Activated T-cell treated with anti-CD3 and anti-CD28 coated beads, Interleukin-2, amount 50 U/mL, for 4 hours (primary cell): ENCODE results near the gene AMOTL2. TPM values are rescaled to one million over a fixed set of nuclear protein-coding genes. Genes with fewer than 3 reads are reported as not detected.

Experiments used
- ATAC-seq, 2 donors: fragments of 200-7000 bp; cut with Tn5 transposase; one replicate each; pipeline ENCODE4 v1.10.0; 2021
- DNase-seq: peaks from one replicate; pipeline ENCODE4 v3.0.0-alpha.2; 2020
- H3K27me3 Mint-ChIP-seq: one replicate; pipeline ENCODE4 v1.8.0; 2021; ENCODE audit warnings: low read depth, mixed read lengths
- H3K36me3 Mint-ChIP-seq: one replicate; pipeline ENCODE4 v1.8.0; 2022; ENCODE audit warnings: mixed read lengths; ENCODE audit not compliant: insufficient read depth
- H3K4me1 Mint-ChIP-seq: one replicate; pipeline ENCODE4 v1.8.0; 2021; ENCODE audit warnings: low read depth, mixed read lengths
- H3K4me3 Mint-ChIP-seq: one replicate; pipeline ENCODE4 v1.8.0; 2021; ENCODE audit warnings: mild to moderate bottlenecking, moderate library complexity, mixed read lengths
- H3K9me3 Mint-ChIP-seq: one replicate; pipeline ENCODE4 v1.8.0; 2021; ENCODE audit warnings: mixed read lengths
- total RNA-seq, 3 donors: library from RNA; stranded (reverse); gene quantifications; one replicate each; pipeline ENCODE4 v1.2.1, GENCODE V29; 2021

The AMOTL2 gene
- total RNA-seq, 3 donors from 2014 or later, result 0.16 to 0.87 (median 0.20) TPM

DNA sequence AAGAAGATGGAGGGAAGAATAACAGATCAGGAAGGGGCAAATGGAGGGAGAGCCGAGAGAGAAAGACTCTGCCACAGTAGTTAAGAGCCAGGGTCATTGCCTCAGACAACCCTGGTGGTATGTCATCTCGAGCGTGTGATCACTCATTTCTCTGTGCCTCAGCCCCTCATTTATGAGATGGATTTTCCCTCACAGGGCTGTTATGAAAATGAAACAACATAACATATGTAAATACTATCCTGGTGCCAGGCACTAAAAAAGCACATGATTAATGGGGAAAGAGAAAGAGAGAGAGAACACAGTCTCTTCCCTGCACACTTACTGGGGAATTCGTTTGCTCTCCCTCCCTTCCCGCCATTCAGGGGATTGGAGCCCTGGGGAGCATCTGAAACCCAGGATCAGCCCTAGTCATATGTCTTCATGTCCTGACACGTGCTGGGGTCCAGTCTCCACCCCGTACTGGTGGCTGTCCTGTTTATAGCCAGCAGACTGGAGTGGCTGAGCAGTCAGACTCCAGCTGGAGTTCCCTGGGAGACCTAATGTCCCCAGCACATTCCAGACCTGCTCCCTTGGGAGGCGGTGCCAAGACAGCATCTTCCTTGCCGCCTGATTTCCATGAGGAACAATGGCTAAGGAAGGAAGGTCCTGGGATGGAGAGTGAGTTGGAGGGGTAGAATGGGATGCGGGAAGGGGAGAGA is 14.7 kb upstream of the AMOTL2 start:
- peaks cover 15% of the 10 kb centered on the region for H3K27me3 Mint-ChIP-seq
- H3K9me3 Mint-ChIP-seq, result no peaks in the 10 kb centered on the region
- ATAC-seq (no peak), DNase-seq (no peak)
- H3K4me1 Mint-ChIP-seq, result no peaks in the 10 kb centered on the region
- H3K4me3 Mint-ChIP-seq, result no peak overlapping the region
- H3K36me3 Mint-ChIP-seq, result no peaks in the 10 kb centered on the region

DNA sequence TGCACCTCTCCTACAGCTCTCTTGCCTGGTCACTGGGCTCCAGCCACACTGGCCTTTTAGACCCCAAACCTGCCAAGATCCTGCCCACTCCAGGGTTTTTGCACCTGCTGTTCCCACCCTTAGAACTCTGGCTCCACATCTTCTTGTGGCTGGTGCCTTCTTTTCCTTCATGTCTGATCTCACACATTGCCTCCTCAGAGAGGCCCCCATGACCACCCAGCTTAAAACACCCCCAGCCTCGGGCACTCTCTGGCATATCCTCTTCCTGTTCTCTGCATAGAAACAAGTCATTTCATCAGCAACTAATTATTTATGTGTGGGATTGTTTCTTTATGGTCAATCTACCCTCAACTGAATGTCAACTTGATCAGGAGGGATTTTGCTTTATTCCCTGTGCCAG is 14.0 kb upstream of the AMOTL2 start:
- H3K36me3 Mint-ChIP-seq, result no peaks in the 10 kb centered on the region
- no peak for DNase-seq

DNA sequence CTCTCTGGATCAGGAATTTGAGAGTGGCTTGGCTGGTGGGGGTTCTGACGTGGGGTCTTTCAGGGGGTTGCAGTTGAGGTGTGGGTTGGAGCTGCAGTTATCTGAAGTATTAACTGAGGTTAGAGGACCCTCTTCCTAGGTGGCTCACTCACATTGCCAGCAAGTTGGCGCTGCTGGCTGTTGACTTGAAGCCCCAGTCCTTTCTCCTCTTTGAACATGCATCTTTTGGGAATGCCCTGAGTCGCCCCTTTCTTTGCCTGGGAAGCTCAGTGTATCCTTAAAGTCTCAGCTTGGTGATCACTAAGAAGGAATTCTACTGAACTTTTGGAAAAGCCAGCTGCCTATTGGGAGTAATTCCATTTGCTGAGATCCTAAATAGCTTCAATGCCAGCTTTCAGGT is 13.0 kb upstream of the AMOTL2 start:
- H3K36me3 Mint-ChIP-seq, result no peaks in the 10 kb centered on the region
- peaks cover 17% of the 10 kb centered on the region for H3K27me3 Mint-ChIP-seq
- no peak for DNase-seq

More for the DNA sequence above, 14.0 kb upstream of the AMOTL2 start:
- Mint-ChIP-seq H3K4me3 (no peak overlapping the region), H3K9me3 (no peaks in the 10 kb centered on the region), H3K27me3 (peaks cover 13% of the 10 kb centered on the region), H3K4me1 (no peaks in the 10 kb centered on the region)
- no peak for ATAC-seq

DNA sequence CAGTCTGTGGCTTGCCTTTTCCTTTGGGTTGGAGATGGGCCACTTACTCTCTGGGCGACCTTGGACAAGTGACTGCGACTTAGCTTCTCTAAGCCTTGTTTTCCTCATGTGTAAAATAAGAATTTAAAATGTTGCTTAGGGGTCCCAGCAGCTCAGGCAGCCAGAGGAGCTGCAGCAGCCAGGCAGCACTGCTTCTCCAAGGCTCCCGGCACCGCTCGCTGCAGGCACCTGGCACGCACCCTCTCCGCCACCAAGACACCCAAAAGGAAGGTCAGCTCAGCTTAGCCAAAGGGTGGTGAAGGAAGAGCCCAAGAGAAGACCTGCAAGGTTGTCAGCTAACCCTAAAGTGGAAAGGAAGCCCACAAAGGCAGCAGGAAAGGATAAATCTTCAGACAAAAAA is 10.7 kb upstream of the AMOTL2 start:
- no peak for DNase-seq
- H3K36me3 Mint-ChIP-seq, result no peaks in the 10 kb centered on the region
- peaks cover 11% of the 10 kb centered on the region for H3K27me3 Mint-ChIP-seq
- ATAC-seq, result no peak
- no peak overlapping the region for H3K4me3 Mint-ChIP-seq
- no peaks in the 10 kb centered on the region for H3K9me3 Mint-ChIP-seq
- no peaks in the 10 kb centered on the region for H3K4me1 Mint-ChIP-seq

More for the DNA sequence above, 13.0 kb upstream of the AMOTL2 start:
- no peak overlapping the region for H3K4me3 Mint-ChIP-seq
- no peaks in the 10 kb centered on the region for H3K4me1 Mint-ChIP-seq
- no peaks in the 10 kb centered on the region for H3K9me3 Mint-ChIP-seq
- ATAC-seq, result no peak

DNA sequence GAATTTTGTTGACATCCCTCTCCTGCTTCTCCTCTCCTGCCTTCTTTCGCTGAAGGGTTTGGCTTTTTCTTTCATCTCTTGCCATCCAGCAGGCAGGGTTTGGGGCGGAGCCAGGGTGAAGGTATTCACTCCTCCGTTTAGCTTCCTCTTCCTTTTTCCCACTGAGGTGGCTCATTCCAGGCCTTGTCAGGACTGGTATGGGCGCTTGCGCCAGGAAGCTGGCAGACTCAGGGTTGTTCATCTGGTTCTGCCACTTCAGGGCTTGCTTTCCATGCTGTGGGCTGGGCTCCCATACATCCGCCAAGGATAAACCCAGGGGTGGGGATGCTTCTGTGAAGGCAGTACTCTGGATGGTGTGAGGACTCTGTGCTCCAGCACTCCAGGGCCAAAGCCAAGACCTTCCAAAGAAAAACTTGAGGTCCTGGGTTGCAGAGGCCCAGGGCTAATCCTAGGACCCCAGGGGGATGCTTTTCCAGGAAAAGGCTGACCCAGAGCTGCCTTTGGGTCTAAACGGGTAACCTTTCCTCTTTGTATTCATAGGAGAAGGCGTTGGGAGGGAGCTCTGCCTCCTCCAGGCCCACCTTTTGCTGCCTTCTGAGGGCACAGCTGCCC is 7.7 kb upstream of the AMOTL2 start:
- H3K36me3 Mint-ChIP-seq, result no peaks in the 10 kb centered on the region
- H3K4me1 Mint-ChIP-seq, result no peaks in the 10 kb centered on the region
- H3K4me3 Mint-ChIP-seq, result no peak overlapping the region
- ATAC-seq (no peak), DNase-seq (no peak)
- no peaks in the 10 kb centered on the region for H3K9me3 Mint-ChIP-seq
- peaks cover 9% of the 10 kb centered on the region for H3K27me3 Mint-ChIP-seq

DNA sequence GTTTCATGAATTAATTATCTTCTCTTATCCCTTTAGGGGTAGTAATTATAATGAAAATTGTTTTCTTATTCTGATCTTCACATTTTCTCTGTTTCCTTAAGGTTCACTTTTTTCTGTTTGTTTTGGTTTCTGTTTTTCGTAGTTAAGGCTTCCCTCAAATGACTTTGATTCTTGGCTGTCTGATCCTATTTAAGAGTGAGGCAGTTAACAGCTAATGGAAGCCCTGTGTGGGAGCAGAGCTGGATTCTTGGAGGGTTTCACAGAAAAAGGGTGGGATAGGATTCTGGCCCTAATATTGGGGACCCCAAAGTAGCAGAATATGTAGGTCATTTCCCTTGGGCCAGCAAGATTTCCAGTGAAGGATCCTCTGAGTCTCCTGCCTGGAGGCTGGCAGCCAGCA is 6.8 kb upstream of the AMOTL2 start:
- Mint-ChIP-seq H3K27me3 (peaks cover 15% of the 10 kb centered on the region), H3K36me3 (no peaks in the 10 kb centered on the region), H3K4me3 (no peak overlapping the region), H3K9me3 (no peaks in the 10 kb centered on the region), H3K4me1 (no peaks in the 10 kb centered on the region)
- ATAC-seq (no peak), DNase-seq (no peak)

DNA sequence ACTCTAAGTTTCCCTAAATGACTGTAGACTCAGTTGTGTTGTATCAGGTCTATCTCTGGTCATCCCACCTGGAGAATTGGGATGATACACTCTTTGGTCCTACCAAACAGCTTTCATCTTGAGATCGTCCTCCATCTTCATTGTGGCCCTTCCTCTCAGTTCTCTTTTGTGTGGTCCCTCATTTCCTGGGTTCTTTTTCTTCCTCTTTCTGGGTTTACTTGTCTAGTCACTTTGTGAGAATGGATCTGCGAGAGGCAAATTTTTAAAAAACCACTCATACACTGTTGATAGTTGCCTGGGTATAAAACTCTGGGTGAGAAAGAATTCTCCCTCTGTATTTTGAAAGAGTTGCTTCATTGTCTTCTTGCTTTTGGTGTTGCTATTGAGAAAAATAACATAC is 6.0 kb upstream of the AMOTL2 start:
- H3K9me3 Mint-ChIP-seq, result no peaks in the 10 kb centered on the region
- ATAC-seq (no peak), DNase-seq (no peak)
- no peak overlapping the region for H3K4me3 Mint-ChIP-seq
- no peaks in the 10 kb centered on the region for H3K36me3 Mint-ChIP-seq
- peaks cover 23% of the 10 kb centered on the region for H3K27me3 Mint-ChIP-seq
- H3K4me1 Mint-ChIP-seq, result no peaks in the 10 kb centered on the region

DNA sequence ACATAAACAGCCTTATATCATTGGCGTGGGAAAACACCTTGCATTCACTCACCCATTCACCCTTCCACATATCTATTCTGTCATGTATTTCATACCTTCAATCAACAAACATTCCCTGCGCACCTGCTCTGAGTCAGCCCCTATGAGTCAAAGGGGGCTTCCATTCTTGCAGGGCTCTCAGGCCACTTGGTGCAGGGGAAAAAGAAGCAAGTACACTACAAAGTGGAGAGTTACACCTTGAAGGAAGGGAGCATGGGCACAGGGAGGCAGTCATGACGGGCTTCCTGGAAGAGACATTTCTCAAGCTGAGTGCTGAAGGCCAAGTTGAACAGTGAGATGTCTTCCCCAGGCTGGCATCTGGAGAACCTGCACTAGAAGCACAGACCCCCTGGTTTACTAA is 4.6 kb upstream of the AMOTL2 start:
- H3K9me3 Mint-ChIP-seq, result no peaks in the 10 kb centered on the region
- no peaks in the 10 kb centered on the region for H3K36me3 Mint-ChIP-seq
- peaks cover 34% of the 10 kb centered on the region for H3K27me3 Mint-ChIP-seq
- ATAC-seq, result peak; percentile 39
- H3K4me1 Mint-ChIP-seq, result peaks cover 6% of the 10 kb centered on the region
- no peak for DNase-seq
- no peak overlapping the region for H3K4me3 Mint-ChIP-seq

DNA sequence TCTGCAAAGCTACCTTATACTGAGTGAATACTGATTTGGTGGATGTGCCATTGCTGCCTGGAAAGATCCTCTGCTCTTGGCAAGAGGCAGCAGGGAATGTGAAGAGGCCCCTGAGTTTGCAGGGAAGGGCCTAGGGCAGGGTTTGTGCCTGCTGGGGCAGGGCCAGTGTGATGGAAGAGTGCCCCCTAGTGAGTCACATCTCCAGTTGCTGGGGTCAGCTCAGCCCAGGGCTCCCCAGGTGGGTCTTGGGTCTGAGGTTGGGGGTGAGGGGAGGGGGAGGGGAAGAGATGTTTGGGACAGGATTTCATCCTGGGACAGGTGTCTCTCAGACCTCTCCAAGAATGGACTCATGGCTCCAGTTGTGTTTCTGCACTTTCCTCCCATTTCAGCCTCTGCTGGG is 4.1 kb upstream of the AMOTL2 start:
- Mint-ChIP-seq H3K4me1 (peaks cover 6% of the 10 kb centered on the region), H3K4me3 (no peak overlapping the region), H3K36me3 (no peaks in the 10 kb centered on the region), H3K27me3 (peaks cover 35% of the 10 kb centered on the region), H3K9me3 (no peaks in the 10 kb centered on the region)
- peak in 1 of 2 donors; percentile 7 for ATAC-seq
- DNase-seq, result no peak

DNA sequence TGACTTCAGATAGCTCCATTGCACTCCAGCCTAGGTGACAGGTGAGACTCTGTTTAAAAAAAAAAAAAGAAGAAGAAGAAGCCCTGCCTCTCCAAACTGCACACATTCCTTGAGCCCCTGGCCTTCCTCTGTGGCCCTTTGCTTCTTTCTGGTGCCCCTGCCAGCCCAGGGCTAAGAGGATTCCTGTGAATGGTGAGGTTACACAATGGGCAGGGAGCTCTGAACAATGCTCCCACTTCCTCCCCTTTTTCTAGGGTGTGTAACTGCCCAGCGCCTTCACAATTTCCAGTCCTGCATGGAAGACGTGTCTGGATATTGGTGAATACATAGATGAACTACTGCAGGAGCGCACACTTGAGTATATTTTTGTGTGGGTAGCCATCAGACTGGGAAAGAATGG is 3.6 kb upstream of the AMOTL2 start:
- Mint-ChIP-seq H3K9me3 (no peaks in the 10 kb centered on the region), H3K27me3 (peaks cover 39% of the 10 kb centered on the region), H3K4me3 (no peak overlapping the region), H3K36me3 (no peaks in the 10 kb centered on the region), H3K4me1 (peaks cover 6% of the 10 kb centered on the region)
- DNase-seq (no peak), ATAC-seq (no peak)

DNA sequence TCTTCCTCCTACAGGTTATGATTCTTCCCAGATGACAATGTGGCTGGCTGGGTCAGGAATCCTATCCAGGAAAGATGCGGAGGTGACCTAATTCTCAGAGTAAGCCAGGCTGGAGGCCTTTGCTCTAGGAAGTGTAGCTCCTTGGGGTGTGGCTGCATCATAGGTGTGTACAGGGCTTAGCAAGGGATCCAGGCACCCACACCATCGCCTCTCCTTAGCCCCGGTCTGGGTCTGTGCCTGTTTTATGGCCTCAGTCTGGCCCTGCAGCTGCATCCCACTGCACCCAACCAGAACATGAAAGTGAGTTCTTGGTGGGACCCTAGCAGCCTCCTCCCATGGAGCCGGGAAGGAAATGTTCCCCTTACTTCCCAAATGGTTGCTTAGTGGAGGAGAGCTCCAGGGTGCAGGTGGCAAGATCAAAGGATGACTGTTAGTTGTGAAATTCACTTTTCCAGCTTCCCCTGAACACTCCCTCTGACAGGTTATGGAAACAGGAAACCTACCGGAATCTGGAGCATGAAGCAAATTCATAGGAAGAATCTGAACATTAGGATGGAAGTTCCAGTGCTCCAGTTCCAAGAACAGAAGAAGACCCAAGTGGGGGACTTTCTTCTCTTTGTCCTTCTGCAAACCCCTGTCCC is 2.7 kb upstream of the AMOTL2 start:
- no peak for ATAC-seq
- peaks cover 43% of the 10 kb centered on the region for H3K27me3 Mint-ChIP-seq
- H3K4me3 Mint-ChIP-seq, result no peak overlapping the region
- H3K36me3 Mint-ChIP-seq, result no peaks in the 10 kb centered on the region
- no peak for DNase-seq
- no peaks in the 10 kb centered on the region for H3K9me3 Mint-ChIP-seq
- peaks cover 6% of the 10 kb centered on the region for H3K4me1 Mint-ChIP-seq

DNA sequence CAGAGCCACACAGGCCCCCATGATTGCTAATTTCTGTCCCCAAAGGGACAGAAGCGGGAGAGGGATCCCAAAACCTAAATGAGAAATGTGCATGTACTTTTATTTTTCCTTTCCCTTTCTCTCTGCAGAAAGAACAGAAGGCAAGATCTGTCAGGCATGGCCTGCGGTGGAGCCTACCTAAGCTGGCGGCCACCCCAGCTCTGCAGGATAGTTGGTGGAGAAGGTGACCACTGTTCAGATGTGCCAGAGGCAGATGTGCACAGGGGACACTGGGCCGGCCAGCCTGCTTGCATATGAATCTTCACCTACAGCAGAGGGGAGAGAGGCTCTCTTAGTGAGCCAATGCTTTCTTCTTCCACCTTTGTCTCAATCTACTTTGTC is 2.1 kb upstream of the AMOTL2 start:
- H3K36me3 Mint-ChIP-seq, result no peaks in the 10 kb centered on the region
- H3K4me1 Mint-ChIP-seq, result peaks cover 6% of the 10 kb centered on the region
- peaks cover 44% of the 10 kb centered on the region for H3K27me3 Mint-ChIP-seq
- DNase-seq, result no peak
- no peak overlapping the region for H3K4me3 Mint-ChIP-seq
- H3K9me3 Mint-ChIP-seq, result no peaks in the 10 kb centered on the region
- no peak for ATAC-seq

DNA sequence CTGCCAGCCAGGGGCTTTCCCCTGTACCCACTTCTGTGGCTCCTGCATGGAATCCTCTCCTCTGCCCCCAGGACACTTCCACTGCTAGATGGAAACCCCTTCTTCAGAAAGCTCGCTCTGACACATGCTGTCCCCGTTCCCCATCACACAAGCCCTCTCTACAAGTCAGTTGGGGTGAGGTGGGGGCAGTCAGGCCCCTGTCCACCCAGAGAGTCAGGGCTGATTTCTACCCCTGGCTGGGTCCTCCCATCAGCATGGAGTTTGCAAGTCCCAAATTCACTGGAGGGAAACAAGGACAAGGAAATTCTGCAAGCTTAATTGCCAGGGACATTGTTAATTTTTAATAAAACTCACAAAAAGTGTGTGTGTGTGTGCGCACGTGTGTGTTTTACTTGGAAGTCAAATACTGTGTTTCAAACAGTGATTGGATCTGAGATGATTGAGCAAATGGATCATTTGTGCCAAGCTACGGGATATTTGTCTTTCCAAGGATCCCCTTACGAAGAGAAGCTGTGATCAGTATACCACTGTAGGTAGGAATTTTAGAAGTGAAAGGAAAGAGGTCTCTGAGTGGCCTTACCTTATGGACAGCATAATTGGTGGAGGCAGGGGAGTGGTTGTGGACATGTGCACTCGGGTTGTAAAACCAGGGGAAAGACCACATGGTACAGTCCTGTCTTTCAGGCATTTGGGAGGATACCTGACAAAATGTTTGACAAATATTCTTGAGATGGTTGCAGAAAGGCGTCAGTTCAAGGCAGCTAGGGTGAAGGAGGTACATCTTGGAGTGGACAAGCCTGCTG is 1.5 kb upstream of the AMOTL2 start:
- DNase-seq (no peak), ATAC-seq (no peak)
- Mint-ChIP-seq H3K36me3 (no peaks in the 10 kb centered on the region), H3K27me3 (peaks cover 44% of the 10 kb centered on the region), H3K4me1 (peaks cover 6% of the 10 kb centered on the region), H3K9me3 (no peaks in the 10 kb centered on the region), H3K4me3 (peak overlapping the region; percentile 77)

DNA sequence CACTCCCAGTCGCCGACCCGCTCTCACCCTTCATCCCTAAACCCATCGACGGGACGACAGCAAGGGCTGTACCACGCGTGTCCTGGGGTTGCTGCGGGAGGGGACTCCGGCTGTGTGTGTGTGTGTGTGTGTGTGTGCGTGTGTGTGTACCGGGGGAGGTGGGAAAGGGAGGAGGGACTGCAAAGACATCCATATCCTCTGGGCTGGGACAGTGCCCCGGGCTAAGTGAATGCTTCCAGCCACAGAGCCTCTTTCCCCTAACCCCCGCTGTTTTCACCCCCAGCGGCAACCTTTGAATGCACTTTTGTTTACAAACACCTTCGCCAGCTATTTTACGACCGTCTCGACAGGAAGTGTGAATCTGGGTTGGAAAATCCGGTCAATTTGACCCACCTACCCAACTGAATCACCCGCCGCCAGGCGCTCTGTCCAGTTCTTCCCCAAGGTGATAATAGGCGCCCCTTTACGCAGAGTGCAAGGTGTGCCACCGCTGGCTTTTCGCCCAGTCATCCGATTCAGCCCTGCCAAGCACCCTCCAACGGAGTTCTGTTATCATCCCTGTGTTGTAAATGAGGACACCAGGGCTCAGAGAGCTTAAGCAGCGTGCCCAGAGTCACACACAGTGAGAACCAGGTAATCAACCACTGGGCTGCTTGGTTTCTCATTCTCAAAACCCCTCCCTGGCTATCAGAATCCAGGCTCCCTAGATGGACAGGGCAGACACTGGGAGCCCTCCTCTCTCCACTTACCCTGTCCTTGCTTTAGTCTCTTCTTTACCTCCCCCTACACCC is 739 bp upstream of the AMOTL2 start:
- ATAC-seq (peak; percentile 10 to 13), DNase-seq (no peak)
- peak overlapping the region; percentile 77 for H3K4me3 Mint-ChIP-seq
- no peaks in the 10 kb centered on the region for H3K9me3 Mint-ChIP-seq
- peaks cover 6% of the 10 kb centered on the region for H3K4me1 Mint-ChIP-seq
- no peaks in the 10 kb centered on the region for H3K36me3 Mint-ChIP-seq
- H3K27me3 Mint-ChIP-seq, result peaks cover 44% of the 10 kb centered on the region
